Choroid plexus epithelial cell (primary cell): ENCODE results near the gene CCSAP.
A peak's percentile ranks its signal among the peaks of the same experiment; 100 is the strongest.

Source experiments
- DNase-seq: peaks from one replicate; pipeline ENCODE4 v3.0.0-alpha.2; 2010; ENCODE audit warnings: low read depth
- H3K4me3 ChIP-seq: 2 replicates; pipeline ENCODE4 v1.5.1; 2011; ENCODE audit warnings: low read depth, mild to moderate bottlenecking, control low read depth, low read length, moderate library complexity
- CTCF ChIP-seq: conservative IDR thresholded peaks from 2 replicates; pipeline ENCODE4 v1.5.1; 2011; ENCODE audit warnings: low read depth, mild to moderate bottlenecking, control low read depth, inconsistent platforms, low read length, moderate library complexity

The CCSAP gene

GRCh38 chr1:229342656-229343569, at the start of gene CCSAP:
Gene CCSAP, minus strand, starts transcription at chr1:229343047. Its CDS starts 582 bp downstream, at chr1:229342465.
- peak; percentile 42 for DNase-seq
- TF ChIP-seq CTCF, result no peak
- H3K4me3 ChIP-seq, result peak within 1 kb of the TSS; percentile 81

GRCh38 chr1:229390130-229390529, 47.3 kb upstream of the CCSAP start:
- no peak for DNase-seq
- TF ChIP-seq CTCF, result no peak
- no peak overlapping the region for H3K4me3 ChIP-seq

GRCh38 chr1:229388897-229389580, 46.2 kb upstream of the CCSAP start:
- DNase-seq, result peak; percentile 72
- no peak for TF ChIP-seq CTCF
- no peak overlapping the region for H3K4me3 ChIP-seq

GRCh38 chr1:229385853-229386456, 43.1 kb upstream of the CCSAP start:
- no peak for TF ChIP-seq CTCF
- no peak for DNase-seq
- H3K4me3 ChIP-seq, result no peak overlapping the region

GRCh38 chr1:229384822-229385221, 42.0 kb upstream of the CCSAP start:
- H3K4me3 ChIP-seq, result no peak overlapping the region
- DNase-seq, result no peak
- no peak for TF ChIP-seq CTCF

GRCh38 chr1:229383961-229384360, 41.1 kb upstream of the CCSAP start:
- DNase-seq, result no peak
- H3K4me3 ChIP-seq, result no peak overlapping the region
- TF ChIP-seq CTCF, result no peak
